ENCODE data around the gene RNF7.
A peak's percentile ranks its signal among the peaks of the same experiment; 100 is the strongest.
"Not testable (repeated sequence)": the region's sequence is repeated elsewhere in the genome, so short reads cannot be mapped to it uniquely, and the experiment has no call there.

The RNF7 gene

GRCh38 chr3:141735770-141736465 lies 2.2 kb upstream of the RNF7 start:
- no peak for DNase-seq (ENCODE audit: low spot score)

GRCh38 chr3:141737093-141737492 lies 1.0 kb upstream of the RNF7 start:
- DNase-seq (ENCODE audit: low spot score): no peak

DNA sequence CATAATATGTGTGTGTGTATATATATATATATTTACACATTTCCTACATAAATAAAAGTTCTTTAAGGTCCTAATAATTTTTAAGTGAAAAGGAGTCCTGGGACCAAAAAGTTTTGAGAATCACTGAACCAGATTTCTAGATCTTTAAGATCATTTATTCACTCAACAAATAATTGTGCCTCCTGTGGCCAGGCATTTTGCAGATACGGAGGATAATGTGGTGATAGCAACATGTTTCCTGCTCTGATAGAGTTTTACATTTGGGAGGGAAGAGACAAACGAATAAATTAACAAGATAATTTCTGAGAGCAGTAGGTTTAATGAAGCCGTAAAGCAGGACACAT lies 448 bp upstream of the RNF7 start:
- DNase-seq (ENCODE audit: low spot score): no peak

GRCh38 chr3:141738891-141739363 lies 829 bp downstream of the RNF7 start:
- DNase-seq (ENCODE audit: low spot score): peak; percentile 64

DNA sequence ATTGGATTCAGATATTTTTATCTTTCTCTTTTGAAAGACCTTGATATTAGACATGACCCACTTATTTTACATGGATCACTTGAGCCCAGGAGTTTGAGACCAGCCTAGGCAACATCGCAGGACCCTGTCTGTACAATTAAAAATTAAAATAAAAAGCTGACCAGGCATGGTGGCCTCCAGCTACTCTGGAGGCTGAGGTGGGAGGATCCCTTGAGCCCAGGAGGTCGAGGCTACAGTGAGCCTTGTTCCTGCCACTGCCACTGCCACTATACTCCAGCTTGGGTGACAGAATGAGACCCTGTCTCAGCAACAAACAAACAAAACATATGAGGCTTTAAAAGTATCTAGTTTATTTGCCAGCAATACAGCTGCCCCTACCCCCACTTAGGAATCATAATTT lies 1.6 kb downstream of the RNF7 start:
- DNase-seq (ENCODE audit: low spot score): no peak

DNA sequence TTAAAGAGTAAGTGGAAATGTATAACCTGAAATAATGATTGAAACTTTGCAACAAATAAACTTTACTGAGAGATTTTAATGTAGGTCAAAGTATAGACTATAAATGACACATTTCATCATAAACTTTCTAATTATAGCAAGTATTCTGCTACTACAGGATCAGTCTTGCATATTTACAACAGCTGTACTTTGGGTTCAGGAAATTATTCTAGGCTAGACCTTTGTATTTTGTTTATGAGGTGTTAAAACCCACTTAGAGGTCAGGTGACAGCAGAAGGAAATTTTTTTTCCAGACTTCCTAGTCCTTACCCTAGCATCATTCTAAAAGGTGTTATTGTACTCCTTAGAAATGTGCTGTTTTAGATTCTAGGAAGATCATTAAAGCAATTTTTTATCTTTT lies 2.3 kb downstream of the RNF7 start:
- DNase-seq (ENCODE audit: low spot score): no peak

DNA sequence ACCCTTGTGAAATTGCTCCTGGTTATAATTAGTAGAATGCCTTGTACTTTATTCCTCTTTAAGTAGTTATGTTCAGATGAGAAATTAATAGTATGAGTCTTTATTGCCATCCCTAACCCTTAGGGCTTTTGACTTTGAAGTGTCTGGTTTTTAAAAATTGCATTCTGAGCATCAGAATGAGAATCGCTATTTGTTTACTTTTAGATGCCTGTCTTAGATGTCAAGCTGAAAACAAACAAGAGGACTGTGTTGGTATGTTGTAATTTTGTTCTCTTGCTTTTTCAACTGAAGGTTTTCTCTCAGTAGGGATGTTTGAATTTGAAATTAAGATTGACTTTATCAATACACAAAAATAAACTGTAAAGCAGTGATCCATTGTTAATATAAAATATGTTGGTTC lies 5.2 kb downstream of the RNF7 start:
- DNase-seq (ENCODE audit: low spot score): no peak

GRCh38 chr3:141746962-141747361 lies 8.9 kb downstream of the RNF7 start:
- no peak for DNase-seq (ENCODE audit: low spot score)

GRCh38 chr3:141753399-141753798 lies 15.3 kb downstream of the RNF7 start:
- DNase-seq (ENCODE audit: low spot score): no peak

DNA sequence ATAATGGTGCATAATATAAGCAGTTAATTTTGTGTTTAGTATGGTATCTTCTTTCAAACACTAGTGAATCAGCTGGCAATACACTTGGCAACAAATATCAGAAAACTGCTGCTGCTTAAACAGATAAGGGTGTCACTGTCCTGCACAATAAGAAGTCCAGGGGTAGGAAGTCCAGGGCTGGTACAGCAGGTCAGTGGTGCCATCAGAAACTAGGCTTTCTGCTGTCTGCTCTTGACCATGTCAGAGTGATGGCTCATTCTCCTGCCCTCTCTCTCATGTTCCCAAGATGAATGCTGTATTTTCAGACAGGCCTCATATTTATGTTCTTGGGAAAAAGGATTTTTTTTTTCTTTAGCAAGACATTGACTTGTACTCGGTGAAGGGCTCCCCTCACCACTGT lies 15.9 kb downstream of the RNF7 start:
- DNase-seq (ENCODE audit: low spot score): no peak

GRCh38 chr3:141762552-141762951 lies 24.5 kb downstream of the RNF7 start:
- not testable (repeated sequence) for DNase-seq (ENCODE audit: low spot score)

- DNase-seq (ENCODE audit: low spot score): no peak
These were observed 25.1 kb downstream of the RNF7 start, which contains the start of gene GRK7 for GRCh38 chr3:141763088-141763750. Gene GRK7 (plus strand): TSS chr3:141763408. CDS start chr3:141778285, 14,877 bp downstream.

- DNase-seq (ENCODE audit: low spot score): no peak
These were observed 25.9 kb downstream of the RNF7 start for GRCh38 chr3:141764045-141764444.

DNA sequence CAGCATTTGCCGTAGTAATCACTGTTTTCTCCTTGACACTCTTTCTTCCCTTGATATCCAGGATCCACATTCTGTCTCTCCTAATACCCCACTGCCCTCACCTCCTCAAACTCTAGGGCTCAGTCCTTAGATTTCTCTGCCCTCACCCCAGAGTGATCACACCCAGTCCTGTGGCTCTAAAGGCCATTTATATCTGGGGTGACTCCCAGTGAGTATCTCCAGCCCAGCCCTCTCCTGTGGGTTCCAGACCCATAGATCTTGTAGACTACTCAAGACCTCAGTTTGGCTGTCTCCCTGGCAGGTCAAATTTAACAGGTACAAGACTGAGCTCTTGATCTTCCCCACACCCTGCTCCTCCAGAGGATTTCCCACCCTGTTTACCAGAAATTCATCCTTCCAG lies 26.4 kb downstream of the RNF7 start:
- DNase-seq (ENCODE audit: low spot score): no peak

DNA sequence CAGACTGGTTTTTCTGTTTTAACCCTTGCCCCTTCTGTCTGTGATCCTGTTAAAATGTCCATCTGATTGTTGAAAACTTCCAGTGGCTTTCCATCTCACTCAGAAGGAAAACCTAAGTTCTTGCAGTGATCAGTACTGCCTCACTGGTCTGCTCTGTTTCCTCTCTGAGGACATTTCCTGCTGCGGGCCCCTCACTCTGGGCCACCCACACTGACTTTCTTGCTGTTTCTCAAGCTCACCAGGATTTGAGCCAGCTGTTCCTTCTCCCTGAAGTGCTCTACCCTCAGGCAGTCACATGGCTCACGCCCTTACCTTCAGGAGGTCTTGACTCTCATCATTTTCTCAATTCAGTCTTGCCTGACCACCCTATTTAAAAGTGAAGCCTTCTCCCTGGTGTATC lies 26.9 kb downstream of the RNF7 start:
- DNase-seq (ENCODE audit: low spot score): no peak

DNA sequence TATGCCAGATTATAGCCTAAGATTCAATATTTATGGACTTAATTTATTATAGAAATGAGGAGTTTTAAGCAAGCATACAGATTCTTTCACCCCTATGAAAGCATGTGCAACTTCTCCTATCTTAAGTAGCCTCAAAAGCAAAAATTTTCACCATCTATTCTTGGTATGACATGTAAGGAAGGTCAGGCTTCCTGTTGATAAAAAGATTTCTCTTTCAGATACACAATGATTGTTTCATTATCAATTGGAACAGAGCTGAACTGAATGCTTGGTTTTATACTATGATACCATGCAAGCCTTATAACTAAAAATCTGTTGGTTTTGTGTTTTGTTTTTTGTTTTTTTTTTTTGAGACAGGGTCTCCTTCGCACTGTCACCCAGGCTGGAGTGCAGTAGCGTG lies 29.0 kb downstream of the RNF7 start:
- DNase-seq (ENCODE audit: low spot score): no peak

DNA sequence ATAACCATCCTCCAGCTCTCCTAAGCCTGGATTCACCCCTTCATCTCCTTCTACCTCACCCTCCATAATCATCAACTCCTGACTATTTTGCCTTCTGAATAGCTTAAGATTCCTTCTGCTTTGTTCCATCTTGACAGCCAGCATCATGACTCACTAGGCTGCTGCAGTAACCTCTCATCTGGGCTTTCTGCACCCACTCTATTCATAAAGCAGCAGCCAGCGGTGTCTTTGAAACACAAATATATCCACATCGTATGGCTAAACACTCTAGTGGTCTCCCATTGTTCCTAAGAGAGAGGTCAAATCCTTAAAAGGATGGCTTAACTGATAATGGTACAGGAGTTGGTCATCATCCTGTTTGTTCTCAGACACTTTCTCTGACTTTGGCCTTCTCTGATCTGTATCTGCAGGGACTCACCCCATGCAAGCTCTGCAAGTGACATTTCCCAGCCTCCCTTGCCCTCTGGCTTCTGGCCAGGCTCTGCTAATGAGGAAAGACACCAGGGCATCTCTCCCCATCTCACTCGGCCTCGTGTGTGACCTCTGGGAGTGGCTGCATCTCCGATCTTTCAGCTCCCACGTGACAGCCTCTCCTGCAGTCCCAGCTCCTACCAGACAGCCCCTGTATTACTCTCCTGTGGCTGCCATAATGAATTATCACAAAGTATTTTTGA lies 31.3 kb downstream of the RNF7 start:
- no peak for DNase-seq (ENCODE audit: low spot score)

GRCh38 chr3:141773676-141774075 lies 35.6 kb downstream of the RNF7 start:
- no peak for DNase-seq (ENCODE audit: low spot score)

DNA sequence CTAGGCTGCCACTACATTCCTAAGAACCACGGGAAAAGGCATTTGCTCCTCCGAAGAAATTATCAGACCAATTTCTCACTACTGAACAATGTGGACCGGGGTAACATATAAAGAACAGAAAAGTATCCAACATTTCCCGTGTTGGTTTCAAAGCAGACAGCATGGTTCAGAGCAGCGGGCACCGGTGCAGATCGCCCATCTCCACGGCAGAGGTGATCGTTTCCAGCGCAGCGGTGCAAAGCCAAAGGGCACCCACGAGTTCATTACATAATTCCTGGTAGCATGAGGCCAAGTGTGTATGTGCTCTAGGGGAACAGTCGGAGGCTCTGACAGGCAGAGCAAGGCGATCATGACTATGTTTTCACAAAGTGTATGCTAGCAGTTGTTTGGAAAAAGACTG lies 38.3 kb downstream of the RNF7 start:
- no peak for DNase-seq (ENCODE audit: low spot score)

GRCh38 chr3:141776885-141777284 lies 38.8 kb downstream of the RNF7 start:
- no peak for DNase-seq (ENCODE audit: low spot score)

GRCh38 chr3:141777957-141778813 lies 40.1 kb downstream of the RNF7 start:
- no peak for DNase-seq (ENCODE audit: low spot score)

- DNase-seq (ENCODE audit: low spot score): no peak
These were observed 41.6 kb downstream of the RNF7 start for GRCh38 chr3:141779667-141780066.
